ENCODE measurements around the gene WDR45. TPM values are rescaled to one million over a fixed set of nuclear protein-coding genes. Genes with fewer than 3 reads are reported as not detected.

Gene WDR45
- total and polyA plus RNA-seq, 2 of the 13 experiments (the other 11 are each of a cell fraction or from before 2014, with no cell fraction given): 16.4 to 65.5 TPM

GRCh38 chrX:49100704-49101628, 21.3 kb upstream of the WDR45 start (continued):
- TF ChIP-seq ZNF772 (CRISPR knock-in tag; IDR thresholded peaks at IDR 0.05): no peak
- TF ChIP-seq ZNF44 (CRISPR knock-in tag; IDR thresholded peaks at IDR 0.05): no peak
- no peak for TF ChIP-seq KMT2B (CRISPR knock-in tag; IDR thresholded peaks at IDR 0.05)
- TF ChIP-seq EEA1 (CRISPR knock-in tag; IDR thresholded peaks at IDR 0.05; ENCODE audit: borderline replicate concordance): no peak
- no peak for TF ChIP-seq ZNF136 (CRISPR knock-in tag; IDR thresholded peaks at IDR 0.05; ENCODE audit: low read depth)
- TF ChIP-seq ZNF891 (CRISPR knock-in tag; IDR thresholded peaks at IDR 0.05): peak; percentile 17; the same call in 1 of the 2 replicates
- no peak for TF ChIP-seq RFX1 (IDR thresholded peaks at IDR 0.05)
- TF ChIP-seq YY1 (IDR thresholded peaks at IDR 0.05; ENCODE audit: insufficient read depth, insufficient replicate concordance, low read depth, low read length): no peak
- 0 out of 2 replicates have a peak, but pooled peaks have one; percentile 26 for TF ChIP-seq HNF4A (CRISPR knock-in tag; IDR thresholded peaks at IDR 0.05)
- no peak for TF ChIP-seq NCOA5 (CRISPR knock-in tag; IDR thresholded peaks at IDR 0.05)
- TF ChIP-seq TAF15 (IDR thresholded peaks at IDR 0.05; ENCODE audit: low read depth, low read length, poor library complexity, severe bottlenecking): no peak
- TF ChIP-seq ZBTB34 (CRISPR knock-in tag; IDR thresholded peaks at IDR 0.05): no peak
- no peak for TF ChIP-seq RBAK (CRISPR knock-in tag; IDR thresholded peaks at IDR 0.05)
- TF ChIP-seq ZNF350 (CRISPR knock-in tag; IDR thresholded peaks at IDR 0.05; ENCODE audit: borderline replicate concordance, low read depth): peak; percentile 27; the same call in 1 of the 2 replicates
- TF ChIP-seq PCBP1 (IDR thresholded peaks at IDR 0.05; ENCODE audit: borderline replicate concordance, low read depth, low read length): no peak
- TF ChIP-seq TEAD3 (CRISPR knock-in tag; optimal IDR thresholded peaks at IDR 0.05; ENCODE audit: borderline replicate concordance): no peak
- no peak for TF ChIP-seq ZNF317 (CRISPR knock-in tag; IDR thresholded peaks at IDR 0.05)
- 0 out of 2 replicates have a peak, but pooled peaks have one; percentile 58 for TF ChIP-seq ZNF747 (CRISPR knock-in tag; IDR thresholded peaks at IDR 0.05; ENCODE audit: borderline replicate concordance)
- no peak for TF ChIP-seq ZSCAN12 (CRISPR knock-in tag; IDR thresholded peaks at IDR 0.05)
- TF ChIP-seq RBFOX2 (IDR thresholded peaks at IDR 0.05; ENCODE audit: low read depth, low read length): peak; percentile 88
- no peak for TF ChIP-seq HMGA1 (CRISPR knock-in tag; conservative IDR thresholded peaks at IDR 0.05)
- no peak for TF ChIP-seq ZNF12 (CRISPR knock-in tag; IDR thresholded peaks at IDR 0.05)
- 0 out of 2 replicates have a peak, but pooled peaks have one; percentile 59 for TF ChIP-seq ZIK1 (CRISPR knock-in tag; IDR thresholded peaks at IDR 0.05; ENCODE audit: borderline replicate concordance, low read depth)
- no peak for TF ChIP-seq HHEX (CRISPR knock-in tag; IDR thresholded peaks at IDR 0.05)
- no peak for TF ChIP-seq CHCHD3 (CRISPR knock-in tag; IDR thresholded peaks at IDR 0.05)
- no peak for TF ChIP-seq ZHX1 (CRISPR knock-in tag; IDR thresholded peaks at IDR 0.05; ENCODE audit: low read depth)
- TF ChIP-seq HMG20A (CRISPR knock-in tag; IDR thresholded peaks at IDR 0.05; ENCODE audit: borderline replicate concordance): no peak
- TF ChIP-seq CEBPG (CRISPR knock-in tag; IDR thresholded peaks at IDR 0.05): no peak
- TF ChIP-seq AHR (CRISPR knock-in tag; IDR thresholded peaks at IDR 0.05): no peak
